GM23338 (cell line): Measurements from ENCODE around the gene CACNA1C. TPM values are rescaled to one million over a fixed set of nuclear protein-coding genes. Genes with fewer than 3 reads are reported as not detected.

ENCODE experiments used
- ATAC-seq: fragments of 200-7000 bp; cut with Tn5 transposase; 3 replicates; pipeline ENCODE4 v1.9.1; 2020
- DNase-seq: peaks from one replicate; pipeline ENCODE4 v3.0.0-alpha.2; 2015; ENCODE audit warnings: low spot score
- H2AFZ ChIP-seq: fragments of 200-600 bp; sonication (generic); 2 replicates; pipeline ENCODE4 v1.8.0; 2016; ENCODE audit warnings: antibody characterized with exemption, mild to moderate bottlenecking, moderate library complexity
- H3F3A ChIP-seq: fragments of 200-600 bp; sonication (generic); replicated peaks from 2 replicates; pipeline ENCODE4 v1.8.0; 2017; ENCODE audit warnings: antibody characterized with exemption, mixed run types, low read depth
- H3K27ac ChIP-seq: fragments of 200-600 bp; sonication (generic); 2 replicates; pipeline ENCODE4 v1.6.1; 2016; ENCODE audit warnings: low read depth
- H3K27me3 ChIP-seq: fragments of 200-600 bp; sonication (generic); 2 replicates; pipeline ENCODE4 v1.8.0; 2016; ENCODE audit warnings: mild to moderate bottlenecking, mixed run types, moderate library complexity; ENCODE audit not compliant: insufficient read depth
- H3K36me3 ChIP-seq: fragments of 200-600 bp; sonication (generic); 2 replicates; pipeline ENCODE4 v1.8.0; 2016; ENCODE audit warnings: mild to moderate bottlenecking; ENCODE audit not compliant: insufficient read depth
- H3K4me1 ChIP-seq: fragments of 200-600 bp; sonication (generic); 2 replicates; pipeline ENCODE4 v1.8.0; 2016; ENCODE audit warnings: mild to moderate bottlenecking, moderate library complexity; ENCODE audit not compliant: insufficient read depth
- H3K4me2 ChIP-seq: fragments of 200-600 bp; sonication (generic); 2 replicates; pipeline ENCODE4 v1.7.1; 2017; ENCODE audit warnings: mixed run types
- H3K4me3 ChIP-seq: fragments of 200-600 bp; sonication (generic); 2 replicates; pipeline ENCODE4 v1.6.1; 2016; ENCODE audit warnings: mixed run types
- H3K79me2 ChIP-seq: fragments of 200-600 bp; sonication (generic); replicated peaks from 2 replicates; pipeline ENCODE4 v1.8.0; 2017; ENCODE audit warnings: mild to moderate bottlenecking; ENCODE audit not compliant: insufficient read depth
- H3K9me2 ChIP-seq: fragments of 200-600 bp; sonication (generic); 2 replicates; pipeline ENCODE4 v1.8.0; 2017; ENCODE audit not compliant: insufficient read depth
- H4K20me1 ChIP-seq: fragments of 200-600 bp; sonication (generic); replicated peaks from 2 replicates; pipeline ENCODE4 v1.8.0; 2017; ENCODE audit warnings: mild to moderate bottlenecking; ENCODE audit not compliant: insufficient read depth
- H3K27ac Mint-ChIP-seq: 2 replicates; pipeline ENCODE4 v1.8.0; 2020; ENCODE audit warnings: inconsistent platforms, mild to moderate bottlenecking, moderate library complexity, mixed read lengths
- H3K27me3 Mint-ChIP-seq: 3 replicates; pipeline ENCODE4 v1.8.0; 2022; ENCODE audit warnings: low read depth, mild to moderate bottlenecking, moderate library complexity, mixed read lengths, inconsistent platforms; ENCODE audit not compliant: insufficient read depth, poor library complexity
- H3K36me3 Mint-ChIP-seq: 3 replicates; pipeline ENCODE4 v1.8.0; 2021; ENCODE audit warnings: low read depth, mild to moderate bottlenecking, inconsistent platforms, moderate library complexity, mixed read lengths
- H3K4me1 Mint-ChIP-seq: 3 replicates; pipeline ENCODE4 v1.8.0; 2020; ENCODE audit warnings: mild to moderate bottlenecking, inconsistent platforms, mixed read lengths
- H3K4me3 Mint-ChIP-seq: 3 replicates; pipeline ENCODE4 v1.8.0; 2021; ENCODE audit warnings: moderate library complexity, mild to moderate bottlenecking, inconsistent platforms, mixed read lengths
- H3K9me3 Mint-ChIP-seq: 3 replicates; pipeline ENCODE4 v1.8.0; 2020; ENCODE audit warnings: moderate library complexity, mild to moderate bottlenecking, inconsistent platforms, mixed read lengths
- CREB1 ChIP-seq: fragments of 250-450 bp; sonication (Bioruptor Pico); IDR thresholded peaks from 2 replicates; pipeline ENCODE4 v1.5.0; 2020; ENCODE audit warnings: low read depth, mild to moderate bottlenecking, moderate library complexity
- CTCF ChIP-seq, 2 experiments: fragments of 200-600 bp in 1 of 2; sonication (generic) in 1 of 2; conservative IDR thresholded peaks; 2 replicates each; pipeline versions ENCODE4 v1.5.1 to v1.6.1; 2016 to 2017; ENCODE audit warnings: antibody characterized with exemption in 2 of 2, low read depth in 2 of 2, mild to moderate bottlenecking in 2 of 2, moderate library complexity in 1 of 2
- ETS1 ChIP-seq: IDR thresholded peaks from 2 replicates; pipeline ENCODE4 v1.6.1; 2016; ENCODE audit warnings: antibody characterized with exemption
- EZH2 ChIP-seq: fragments of 200-600 bp; sonication (generic); IDR thresholded peaks from one replicate; pipeline ENCODE4 v1.8.0; 2017; ENCODE audit warnings: antibody characterized with exemption, mild to moderate bottlenecking, low read depth; ENCODE audit not compliant: unreplicated experiment
- EZH2phosphoT487 ChIP-seq: fragments of 200-600 bp; sonication (generic); IDR thresholded peaks from one replicate; pipeline ENCODE4 v1.8.1; 2018; ENCODE audit warnings: antibody characterized with exemption; ENCODE audit not compliant: unreplicated experiment
- JUNB ChIP-seq: IDR thresholded peaks from one replicate; pipeline ENCODE4 v1.6.1; 2016; ENCODE audit warnings: antibody characterized with exemption; ENCODE audit not compliant: unreplicated experiment
- NANOG ChIP-seq: IDR thresholded peaks from 2 replicates; pipeline ENCODE4 v1.6.1; 2016; ENCODE audit warnings: antibody characterized with exemption, borderline replicate concordance
- POLR2AphosphoS5 ChIP-seq: IDR thresholded peaks from 2 replicates; pipeline ENCODE4 v1.6.1; 2016; ENCODE audit warnings: antibody characterized with exemption, low read depth
- REST ChIP-seq: IDR thresholded peaks from one replicate; pipeline ENCODE4 v1.6.1; 2018; ENCODE audit warnings: antibody characterized with exemption; ENCODE audit not compliant: unreplicated experiment
- STAT1 ChIP-seq: IDR thresholded peaks from one replicate; pipeline ENCODE4 v1.6.1; 2016; ENCODE audit warnings: antibody characterized with exemption; ENCODE audit not compliant: unreplicated experiment
- ZNF114 ChIP-seq: fragments of 250-450 bp; sonication (Bioruptor Pico); IDR thresholded peaks from 2 replicates; pipeline ENCODE4 v1.5.0; 2020; ENCODE audit warnings: mild to moderate bottlenecking, moderate library complexity
- ZNF331 ChIP-seq: fragments of 250-450 bp; sonication (Bioruptor Pico); IDR thresholded peaks from 2 replicates; pipeline ENCODE4 v1.5.0; 2020; ENCODE audit warnings: low read depth, mild to moderate bottlenecking, moderate library complexity
- ZNF462 ChIP-seq: fragments of 250-450 bp; sonication (Bioruptor Pico); IDR thresholded peaks from 2 replicates; pipeline ENCODE4 v1.5.0; 2020; ENCODE audit warnings: mild to moderate bottlenecking, moderate library complexity
- polyA plus RNA-seq: library from polyadenylated mRNA; unstranded; fragments of >200 nt; fragmentation: Nextera tagmentation; extraction: Ambion mirVana; gene quantifications from 2 replicates; pipeline ENCODE4 v1.2.1, GENCODE V29; 2016
- total RNA-seq: library from RNA; depleted of rRNA; stranded (reverse); fragments of >200 nt; shearing (Covaris generic); gene quantifications from 2 replicates; pipeline ENCODE4 v1.2.3, GENCODE V29; 2014

Gene CACNA1C
- total and polyA plus RNA-seq, 2 experiments from 2014 or later, result 0.78 to 2.1 TPM

- Mint-ChIP-seq H3K4me3 (no peak overlapping the region), H3K27me3 (peaks cover 1% of the 10 kb centered on the region), H3K36me3 (no peaks in the 10 kb centered on the region), H3K9me3 (0 out of 3 replicates have a peak, but pooled peaks cover 3% of the 10 kb centered on the region), H3K27ac (no peak overlapping the region), H3K4me1 (peaks cover 43% of the 10 kb centered on the region)
- Histone ChIP-seq H3K36me3 (no peaks in the 10 kb centered on the region), H3K27me3 (no peaks in the 10 kb centered on the region), H3K4me1 (peaks cover 19% of the 10 kb centered on the region; the same call in 1 of the 2 replicates), H3K79me2 (no peaks in the 10 kb centered on the region), H2AFZ (no peak overlapping the region), H3K27ac (no peak overlapping the region), H3F3A (no peaks in the 10 kb centered on the region), H3K4me2 (no peak overlapping the region), H4K20me1 (no peaks in the 10 kb centered on the region), H3K9me2 (0 out of 2 replicates have a peak, but pooled peaks cover 5% of the 10 kb centered on the region), H3K4me3 (no peak overlapping the region)
- ATAC-seq (no peak), DNase-seq (no peak)
- TF ChIP-seq CTCF (conservative IDR thresholded peaks at IDR 0.05; ENCODE audit: low read depth in 2 of 2), result no peak
- TF ChIP-seq NANOG, result no peak
- no peak for TF ChIP-seq ZNF114 (CRISPR knock-in tag)
- TF ChIP-seq POLR2AphosphoS5, result no peak
- no peak for TF ChIP-seq EZH2phosphoT487
- no peak for TF ChIP-seq JUNB
- no peak for TF ChIP-seq ZNF462 (CRISPR knock-in tag)
- no peak for TF ChIP-seq ETS1
- TF ChIP-seq EZH2, result no peak
- no peak for TF ChIP-seq STAT1
- no peak for TF ChIP-seq REST
- no peak for TF ChIP-seq CREB1 (CRISPR knock-in tag)
- no peak for TF ChIP-seq ZNF331 (CRISPR knock-in tag)
Measured at GRCh38 chr12:2292560-2292959, 239.8 kb downstream of the CACNA1C start.
